ENCODE measurements around the gene ZNF648. TPM values are rescaled to one million over a fixed set of nuclear protein-coding genes. Genes with fewer than 3 reads are reported as not detected.

ZNF648 gene
- total RNA-seq, 2 donors from 2014 or later = 1.8 TPM; not detected in 1

DNA sequence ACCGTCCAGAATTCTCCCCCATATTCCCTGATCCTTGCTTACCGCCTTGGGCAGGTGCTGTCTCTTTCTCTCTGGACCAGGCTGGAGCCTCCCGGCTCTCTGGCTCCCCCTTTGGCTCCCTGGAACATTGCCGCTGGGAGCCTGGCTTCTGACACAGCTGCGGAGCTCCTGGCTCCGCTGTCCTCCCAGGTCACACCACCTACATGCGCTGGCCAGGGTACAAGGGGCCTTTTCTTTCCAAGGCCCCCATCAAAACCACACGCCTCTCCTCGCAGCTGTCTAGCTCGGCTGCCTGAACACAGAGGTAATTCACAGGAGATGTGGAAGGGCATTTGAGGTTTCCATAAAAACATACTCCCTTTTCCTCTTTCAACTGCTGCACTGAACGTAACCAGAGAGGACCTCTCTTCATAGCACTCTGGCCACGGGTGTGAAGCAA, 7.5 kb upstream of the ZNF648 start:
- Histone ChIP-seq H3K27ac (no peak overlapping the region), H3K27me3 (no peaks in the 10 kb centered on the region), H3K36me3 (replicated peaks in 1 of 2; ENCODE audit: insufficient read depth in 1 of 2, low read depth in 2 of 2) (no peaks in the 10 kb centered on the region), H3K4me3 (no peak overlapping the region), H3K9me3 (no peaks in the 10 kb centered on the region), H3K4me1 (no peaks in the 10 kb centered on the region)
- 9 to 55% methylated on average over 11 of the region's 12 CpGs for WGBS, 2 donors
- DNase-seq = peak; percentile 62 to 80 (median 71)
- TF ChIP-seq POLR2A (IDR thresholded peaks at IDR 0.05) = no peak
- TF ChIP-seq, protein P1, sequence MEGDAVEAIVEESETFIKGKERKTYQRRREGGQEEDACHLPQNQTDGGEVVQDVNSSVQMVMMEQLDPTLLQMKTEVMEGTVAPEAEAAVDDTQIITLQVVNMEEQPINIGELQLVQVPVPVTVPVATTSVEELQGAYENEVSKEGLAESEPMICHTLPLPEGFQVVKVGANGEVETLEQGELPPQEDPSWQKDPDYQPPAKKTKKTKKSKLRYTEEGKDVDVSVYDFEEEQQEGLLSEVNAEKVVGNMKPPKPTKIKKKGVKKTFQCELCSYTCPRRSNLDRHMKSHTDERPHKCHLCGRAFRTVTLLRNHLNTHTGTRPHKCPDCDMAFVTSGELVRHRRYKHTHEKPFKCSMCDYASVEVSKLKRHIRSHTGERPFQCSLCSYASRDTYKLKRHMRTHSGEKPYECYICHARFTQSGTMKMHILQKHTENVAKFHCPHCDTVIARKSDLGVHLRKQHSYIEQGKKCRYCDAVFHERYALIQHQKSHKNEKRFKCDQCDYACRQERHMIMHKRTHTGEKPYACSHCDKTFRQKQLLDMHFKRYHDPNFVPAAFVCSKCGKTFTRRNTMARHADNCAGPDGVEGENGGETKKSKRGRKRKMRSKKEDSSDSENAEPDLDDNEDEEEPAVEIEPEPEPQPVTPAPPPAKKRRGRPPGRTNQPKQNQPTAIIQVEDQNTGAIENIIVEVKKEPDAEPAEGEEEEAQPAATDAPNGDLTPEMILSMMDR (IDR thresholded peaks at IDR 0.05) = peak; percentile 50 to 82 (median 65)
- intact Hi-C loops (cut with DNase I) = no loop called here
- peak; percentile 68 for ATAC-seq

DNA sequence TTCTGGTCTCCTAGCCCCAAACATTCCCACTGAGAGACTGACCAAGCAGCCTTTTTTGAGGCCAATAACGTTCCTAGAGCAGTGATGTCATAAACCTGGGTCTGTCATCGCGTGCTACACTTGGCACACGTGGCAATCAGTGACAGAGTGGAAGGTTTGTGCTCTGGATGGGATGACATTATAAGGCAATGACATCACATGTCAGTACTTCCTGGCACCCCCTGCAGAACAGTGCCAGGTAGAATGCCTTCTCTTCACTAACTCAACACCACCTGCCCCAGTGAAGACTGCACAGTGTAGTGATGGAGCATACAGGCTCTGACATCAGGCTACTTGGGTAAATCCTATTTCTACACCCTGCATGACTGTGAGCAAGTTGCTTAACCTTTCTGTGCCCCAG, 5.4 kb upstream of the ZNF648 start:
- DNase-seq (no peak), ATAC-seq (no peak)
- TF ChIP-seq, protein P1 (IDR thresholded peaks at IDR 0.05) = no peak
- TF ChIP-seq POLR2A (IDR thresholded peaks at IDR 0.05) = no peak
- intact Hi-C loops (cut with DNase I) = no loop called here
- Histone ChIP-seq H3K36me3 (replicated peaks in 1 of 2; ENCODE audit: insufficient read depth in 1 of 2, low read depth in 2 of 2) (no peaks in the 10 kb centered on the region), H3K4me1 (no peaks in the 10 kb centered on the region), H3K9me3 (no peaks in the 10 kb centered on the region), H3K27ac (no peak overlapping the region), H3K4me3 (no peak overlapping the region), H3K27me3 (no peaks in the 10 kb centered on the region)
- WGBS, 2 donors = 68 to 76% methylated on average over 4 of the region's 4 CpGs

DNA sequence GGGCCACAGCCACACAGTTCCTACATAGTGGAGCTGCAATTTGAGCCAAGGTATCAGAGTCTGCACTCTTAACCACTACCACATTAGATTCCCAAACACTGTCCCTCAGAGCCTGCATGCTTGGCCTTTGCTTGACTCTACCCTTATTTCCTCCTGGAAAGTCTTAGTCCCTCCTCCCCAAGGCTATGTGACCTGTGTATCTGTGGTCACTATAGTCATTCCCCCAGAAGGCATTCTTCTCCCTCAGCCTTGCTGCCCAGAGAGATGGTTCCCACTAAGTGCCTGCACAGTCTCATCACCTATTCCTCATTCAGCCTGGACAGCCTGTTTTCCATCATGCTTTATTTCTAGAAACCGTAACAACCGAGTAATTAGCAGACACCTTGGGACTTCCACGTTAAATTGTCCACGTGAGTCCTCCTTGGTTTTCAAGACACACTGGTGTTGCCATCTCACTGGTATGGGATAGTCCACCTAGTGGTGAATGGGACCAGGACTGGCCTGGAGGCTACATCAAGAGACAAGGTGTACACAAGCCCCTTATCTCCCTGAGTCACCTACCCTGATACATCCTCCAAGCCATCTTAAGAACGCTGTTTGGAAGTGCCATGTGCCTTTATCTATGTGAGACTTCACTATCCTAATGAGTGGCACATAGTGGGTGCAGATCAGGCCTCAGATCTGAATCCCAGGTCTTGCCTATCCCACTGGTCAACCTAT, 3.8 kb upstream of the ZNF648 start:
- Histone ChIP-seq H3K9me3 (no peaks in the 10 kb centered on the region), H3K4me1 (no peaks in the 10 kb centered on the region), H3K27me3 (no peaks in the 10 kb centered on the region), H3K4me3 (no peak overlapping the region), H3K27ac (no peak overlapping the region), H3K36me3 (replicated peaks in 1 of 2; ENCODE audit: insufficient read depth in 1 of 2, low read depth in 2 of 2) (no peaks in the 10 kb centered on the region)
- DNase-seq = no peak
- TF ChIP-seq POLR2A (IDR thresholded peaks at IDR 0.05) = no peak
- TF ChIP-seq, protein P1 (IDR thresholded peaks at IDR 0.05) = no peak
- no peak for ATAC-seq
- intact Hi-C loops (cut with DNase I) = no loop called here
- 89% methylated on average over 5 of the region's 5 CpGs for WGBS, 2 donors

DNA sequence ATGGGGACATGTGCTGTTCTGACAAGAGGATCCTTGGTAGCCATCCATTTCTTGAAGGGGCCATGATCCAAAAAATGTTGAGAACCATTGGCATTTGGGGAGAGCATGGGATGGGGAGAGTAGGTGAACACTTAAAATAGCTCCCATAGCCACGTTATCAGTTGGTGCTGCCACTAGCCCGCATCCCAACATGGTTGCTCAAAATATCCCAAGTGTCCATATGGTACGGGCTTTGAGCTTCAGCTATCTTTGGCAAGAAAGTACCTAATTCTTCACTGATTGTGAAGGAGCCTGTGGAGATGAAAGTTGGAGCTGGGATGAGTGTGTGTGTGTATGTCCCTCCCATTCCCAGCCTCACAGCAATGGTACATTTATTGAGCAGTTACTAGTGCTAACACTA, 3.1 kb upstream of the ZNF648 start:
- no peak for TF ChIP-seq POLR2A (IDR thresholded peaks at IDR 0.05)
- TF ChIP-seq, protein P1 (IDR thresholded peaks at IDR 0.05) = no peak
- Histone ChIP-seq H3K27me3 (no peaks in the 10 kb centered on the region), H3K36me3 (replicated peaks in 1 of 2; ENCODE audit: insufficient read depth in 1 of 2, low read depth in 2 of 2) (no peaks in the 10 kb centered on the region), H3K4me1 (no peaks in the 10 kb centered on the region), H3K9me3 (no peaks in the 10 kb centered on the region), H3K4me3 (no peak overlapping the region), H3K27ac (no peak overlapping the region)
- DNase-seq = no peak
- ATAC-seq = no peak
- intact Hi-C loops (cut with DNase I) = no loop called here
- WGBS, 2 donors = 78 to 85% methylated on average over 3 of the region's 3 CpGs

DNA sequence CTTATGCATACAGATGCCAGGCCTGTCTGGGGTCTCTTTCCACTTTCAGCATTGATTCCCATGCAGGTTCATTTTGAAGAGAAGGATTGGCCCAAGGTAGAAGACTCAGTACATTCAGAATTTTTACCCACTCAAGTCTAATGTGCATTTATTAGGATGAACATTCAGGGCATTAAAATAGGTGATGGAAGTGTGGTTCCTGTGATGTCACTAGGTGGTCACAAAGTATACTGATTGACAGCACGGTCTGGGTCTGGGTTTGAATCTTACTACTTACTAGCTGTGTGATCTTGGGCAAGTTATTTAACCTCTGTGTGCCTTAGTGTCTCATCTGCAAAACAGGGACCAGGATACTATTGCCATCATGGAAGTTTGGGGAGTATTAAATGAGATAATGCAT, 711 bp upstream of the ZNF648 start:
- intact Hi-C loops (cut with DNase I) = no loop called here
- ATAC-seq = no peak
- no peak overlapping the region for H3K4me3 ChIP-seq

More for the DNA sequence above, 711 bp upstream of the ZNF648 start:
- no peak for DNase-seq
- Histone ChIP-seq H3K27me3 (no peaks in the 10 kb centered on the region), H3K9me3 (no peaks in the 10 kb centered on the region), H3K4me1 (no peaks in the 10 kb centered on the region), H3K36me3 (replicated peaks in 1 of 2; ENCODE audit: insufficient read depth in 1 of 2, low read depth in 2 of 2) (no peaks in the 10 kb centered on the region), H3K27ac (no peak overlapping the region)
- WGBS, 2 donors = 67 to 70% methylated on average over 1 of the region's 1 CpG
- TF ChIP-seq, protein P1 (IDR thresholded peaks at IDR 0.05) = no peak
- TF ChIP-seq POLR2A (IDR thresholded peaks at IDR 0.05) = no peak
